K562 (cell line): Measurements from ENCODE around the gene SOX6. TPM values are rescaled to one million over a fixed set of nuclear protein-coding genes. Genes with fewer than 3 reads are reported as not detected.
A peak's percentile ranks its signal among the peaks of the same experiment; 100 is the strongest.

Source experiments
- ATAC-seq: fragments of 200-7000 bp; cut with Tn5 transposase; 3 replicates; pipeline ENCODE4 v1.9.1; 2020; ENCODE audit warnings: moderate library complexity
- BruUV-seq: library from RNA; stranded (reverse); fragments of 400-500 nt; replicated peaks from 2 replicates; lab custom pipeline; 2021; lab: Mats Ljungman, UMichigan
- CTCF ChIA-PET: fragments of 300-600 bp; formaldehyde crosslinking; extraction: SDS; loops from one replicate; lab custom pipeline; 2021; ENCODE audit warnings: low intra/inter-chr PET ratio; lab: Yijun Ruan, JAX
- POLR2A ChIA-PET: fragments of 300-600, 350-650 bp; sonication (Branson Sonifier 250); formaldehyde crosslinking; extraction: SDS; loops from one replicate; lab custom pipeline; 2021; ENCODE audit warnings: antibody characterized with exemption, inconsistent platforms; lab: Yijun Ruan, JAX
- DNase-seq, 4 experiments: peaks; one replicate each; pipeline versions ENCODE4 v3.0.0 to v3.0.0-alpha.2; 2011 to 2018; ENCODE audit warnings: low spot score in 3 of 4, mixed read lengths in 3 of 4; ENCODE audit errors: extremely low read depth in 1 of 4
- FAIRE-seq: peaks from 2 replicates; lab custom pipeline; 2011; peaks lifted over from hg19 to GRCh38; lab: Jason Lieb, UNC
- H2AFZ ChIP-seq: 2 replicates; pipeline ENCODE4 v1.6.0; 2011; ENCODE audit warnings: low read depth, low read length, control low read depth, inconsistent platforms
- H3K27ac ChIP-seq: fragments of 200-600 bp; 3 replicates; pipeline ENCODE4 v1.8.0; 2011; ENCODE audit warnings: low read depth, mild to moderate bottlenecking, control low read depth, inconsistent platforms, low read length, moderate library complexity, mixed read lengths; ENCODE audit errors: extremely low read depth
- H3K27me3 ChIP-seq, 2 experiments: fragments of 300-600 bp in 1 of 2; 2 replicates in 1 of 2; 3 replicates in 1 of 2; pipeline versions ENCODE4 v1.6.0 to v1.8.0; 2011; ENCODE audit warnings: inconsistent platforms in 2 of 2, low read length in 2 of 2, mild to moderate bottlenecking in 1 of 2, mixed read lengths in 1 of 2, moderate library complexity in 1 of 2; ENCODE audit not compliant: control insufficient read depth in 2 of 2, insufficient read depth in 2 of 2
- H3K36me3 ChIP-seq: fragments of 300-600 bp; 3 replicates; pipeline ENCODE4 v1.8.0; 2011; ENCODE audit warnings: mild to moderate bottlenecking, low read length, inconsistent platforms; ENCODE audit not compliant: control insufficient read depth, insufficient read depth
- H3K4me1 ChIP-seq, 2 experiments: fragments of 200-600 bp in 1 of 2; replicated peaks in 1 of 2; 2 replicates in 1 of 2; 3 replicates in 1 of 2; pipeline versions ENCODE4 v1.5.1 to v1.8.0; 2011; ENCODE audit warnings: inconsistent platforms in 2 of 2, low read length in 2 of 2, mild to moderate bottlenecking in 1 of 2, mixed read lengths in 1 of 2, moderate library complexity in 1 of 2; ENCODE audit not compliant: control insufficient read depth in 2 of 2, insufficient read depth in 2 of 2
- H3K4me2 ChIP-seq: 2 replicates; pipeline ENCODE4 v1.6.1; 2011; ENCODE audit warnings: low read length, control low read depth, inconsistent platforms, mixed read lengths; ENCODE audit not compliant: insufficient read depth
- H3K4me3 ChIP-seq: fragments of 200-600 bp; sonication (generic), shearing (Covaris generic); 2 replicates; pipeline ENCODE4 v1.5.1; 2016; ENCODE audit warnings: control low read depth, inconsistent platforms
- H3K79me2 ChIP-seq: fragments of 200-600 bp; 3 replicates; pipeline ENCODE4 v1.8.0; 2011; ENCODE audit warnings: low read length, inconsistent platforms; ENCODE audit not compliant: control insufficient read depth, insufficient read depth
- H3K9ac ChIP-seq, 2 experiments: 2 replicates each; pipeline versions ENCODE4 v1.6.0 to v1.6.1; 2011; ENCODE audit warnings: low read depth in 2 of 2, low read length in 2 of 2, control low read depth in 1 of 2, inconsistent platforms in 1 of 2, mild to moderate bottlenecking in 1 of 2, mixed read lengths in 1 of 2; ENCODE audit not compliant: insufficient read depth in 1 of 2
- H3K9me1 ChIP-seq: one replicate; pipeline ENCODE4 v1.6.0; 2011; ENCODE audit warnings: inconsistent platforms, mild to moderate bottlenecking, low read length, moderate library complexity; ENCODE audit not compliant: control insufficient read depth, insufficient read depth
- H3K9me3 ChIP-seq: replicated peaks from 2 replicates; pipeline ENCODE4 v1.5.1; 2011; ENCODE audit warnings: low read depth, low read length, inconsistent platforms; ENCODE audit not compliant: control insufficient read depth, insufficient read depth
- H4K20me1 ChIP-seq: replicated peaks from 2 replicates; pipeline ENCODE4 v1.6.1; 2011; ENCODE audit warnings: low read length, inconsistent platforms, mixed read lengths; ENCODE audit not compliant: control insufficient read depth, insufficient read depth
- CEBPB ChIP-seq: fragments of 450-650 bp; IDR thresholded peaks from 2 replicates; pipeline ENCODE4 v1.6.1; 2016; ENCODE audit warnings: missing genetic modification characterization, missing compliant biosample characterization
- FOXK2 ChIP-seq, 2 experiments: fragments of 450-650 bp; IDR thresholded peaks in 1 of 2; conservative IDR thresholded peaks in 1 of 2; 2 replicates each; pipeline ENCODE4 v1.6.1; 2016; ENCODE audit warnings: low read depth in 2 of 2, mild to moderate bottlenecking in 1 of 2
- KAT2B ChIP-seq: IDR thresholded peaks from one replicate; pipeline ENCODE4 v1.6.1; 2012; ENCODE audit warnings: low read depth, mild to moderate bottlenecking, control low read depth, inconsistent platforms, low read length, moderate library complexity
- MECOM ChIP-seq: fragments of 250-450 bp; sonication (Bioruptor Pico); IDR thresholded peaks from 2 replicates; pipeline ENCODE4 v1.8.0; 2022; ENCODE audit warnings: inconsistent platforms
- NCOA6 ChIP-seq: fragments of 450-650 bp; IDR thresholded peaks from 2 replicates; pipeline ENCODE4 v1.6.1; 2017; ENCODE audit warnings: mild to moderate bottlenecking
- POLR2B ChIP-seq: fragments of 450-650 bp; IDR thresholded peaks from 2 replicates; pipeline ENCODE4 v1.6.1; 2018; ENCODE audit warnings: low read depth; ENCODE audit not compliant: partially characterized antibody
- ZNF133 ChIP-seq: fragments of 250-450 bp; sonication (Bioruptor Pico); IDR thresholded peaks from 2 replicates; pipeline ENCODE4 v1.4.0; 2020; ENCODE audit warnings: mild to moderate bottlenecking
- ZNF197 ChIP-seq: fragments of 200-800 bp; sonication (Bioruptor generic); IDR thresholded peaks from 2 replicates; pipeline ENCODE4 v1.6.1; 2016; ENCODE audit warnings: low read depth, missing genetic modification characterization, missing compliant biosample characterization
- ZNF592 ChIP-seq: fragments of 450-650 bp; IDR thresholded peaks from 2 replicates; pipeline ENCODE4 v1.6.1; 2017; ENCODE audit warnings: antibody characterized with exemption, mild to moderate bottlenecking
- WGBS: fragments of 100-300 bp; shearing (Covaris generic); methylation state at CpG from one replicate; pipeline ENCODE4 v1.1.6; 2016; ENCODE audit warnings: low coverage, mixed read lengths; ENCODE audit not compliant: insufficient coverage; ENCODE audit errors: missing lambda C conversion rate; 5-methylcytosine and 5-hydroxymethylcytosine counted together
- in situ Hi-C: fragments of 300-500 bp; cut with MboI; formaldehyde crosslinking; loops from 4 replicates; pipeline ENCODE4 v1.15.0; 2018; ENCODE audit warnings: inconsistent platforms, mixed read lengths
- intact Hi-C: fragments of 100-400 bp; cut with micrococcal nuclease; formaldehyde crosslinking; loops from 2 replicates; pipeline ENCODE4 v1.14.2; 2022
- polyA plus RNA-seq, 8 experiments: library from polyadenylated mRNA; depleted of rRNA in 4 of 8; stranded (reverse) in 5 of 8; unstranded in 3 of 8; fragments of >200 nt; fragmentation: Nextera tagmentation in 2 of 8; fragmentation: Illumina TruSeq in 1 of 8; extraction: Ambion mirVana in 2 of 8; extraction: Trizol in 1 of 8; gene quantifications; 2 replicates each; pipeline versions ENCODE4 v1.2.1 to v1.2.3, GENCODE V29; 2011 to 2014; ENCODE audit warnings: inconsistent platforms in 1 of 8, missing spikeins in 1 of 8
- total RNA-seq, 7 experiments: library from RNA; depleted of rRNA in 6 of 7; stranded (reverse); fragments of >200 nt in 6 of 7; fragmentation: Illumina TruSeq in 2 of 7; extraction: Trizol in 2 of 7; gene quantifications; 2 replicates each; pipeline versions ENCODE4 v1.2.1 to v1.2.3, GENCODE V29; 2011 to 2021; ENCODE audit warnings: low replicate concordance in 1 of 7
- TF ChIP-seq, protein P1 (sequence below), 2 experiments: fragments of 450-650 bp; IDR thresholded peaks; 2 replicates each; pipeline ENCODE4 v1.6.1; 2016
- TF ChIP-seq, protein P2 (sequence below): fragments of 450-650 bp; IDR thresholded peaks from 2 replicates; pipeline ENCODE4 v1.6.1; 2017; ENCODE audit warnings: antibody characterized with exemption
- TF ChIP-seq, protein P3 (sequence below): sonication (generic); formaldehyde crosslinking; IDR thresholded peaks from 2 replicates; pipeline ENCODE4 v1.8.0; 2022; ENCODE audit warnings: mild to moderate bottlenecking, missing genetic modification reagents

The SOX6 gene
- total and polyA plus RNA-seq, 9 of the 15 experiments (the other 6 are each of a cell fraction or from before 2014, with no cell fraction given): 0.89 to 8.7 (median 5.7) TPM

DNA sequence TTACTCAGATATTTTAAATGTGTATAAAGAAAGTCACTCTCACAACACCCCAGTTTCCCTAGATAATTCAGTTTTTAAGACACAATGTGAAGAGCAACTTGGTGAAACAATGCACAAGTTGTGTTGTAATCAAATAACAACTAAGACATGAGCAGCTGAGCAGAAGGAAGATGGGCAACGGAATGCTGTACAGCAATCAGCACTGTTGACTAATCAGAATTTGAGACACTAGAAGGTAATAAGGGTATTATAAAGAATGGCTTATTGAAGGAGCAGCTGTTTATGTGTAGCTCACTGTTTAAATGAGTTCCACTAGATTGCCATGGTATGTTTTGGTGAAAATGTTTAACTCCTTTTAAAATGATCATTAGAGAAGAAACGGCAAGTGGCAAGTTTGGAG lies 60.1 kb downstream of the SOX6 start:
- Histone ChIP-seq H3K4me3 (no peak overlapping the region), H3K9ac (no peak overlapping the region; a peak in 1 of 4 replicates), H3K4me1 (peaks cover 0 to 54% of the 10 kb centered on the region in 2 experiments; a peak in 4 of 5 replicates), H3K9me1 (no peaks in the 10 kb centered on the region), H3K4me2 (no peak overlapping the region; the same call in 1 of the 2 replicates), H3K36me3 (no peaks in the 10 kb centered on the region), H3K27me3 (no peaks in the 10 kb centered on the region), H2AFZ (peak overlapping the region; percentile 73), H3K9me3 (no peaks in the 10 kb centered on the region), H3K79me2 (0 out of 3 replicates have a peak, but pooled peaks cover 6% of the 10 kb centered on the region)
- no peak for DNase-seq
- intact Hi-C loops: loop anchor here (2.0 to 5.0 kb wide), 2 partner anchors 43 to 311 kb away; no protein-coding TSS in a partner anchor
- in situ Hi-C loops: no loop called here
- POLR2A ChIA-PET: interaction anchor here (0.7 kb wide), 1 partner anchor 41 kb away, joined by 3 read pairs; no protein-coding TSS in a partner anchor
- no TSS peak for BruUV-seq
- no peak for FAIRE-seq
- 12% methylated on average over 2 of the region's 2 CpGs for whole genome bisulfite sequencing
- ATAC-seq: peak; percentile 37
- TF ChIP-seq ZNF592 (0 out of 2 replicates have a peak, but pooled peaks have one; percentile 17), ZNF133 (no peak), MECOM (CRISPR knock-in tag) (peak; percentile 13; the same call in 1 of the 2 replicates), FOXK2 (conservative IDR thresholded peaks at IDR 0.05 in 1 of 2, IDR thresholded peaks at IDR 0.05 in 1 of 2; ENCODE audit: low read depth in 2 of 2) (0 out of 4 replicates have a peak, but pooled peaks of 1 of the 2 experiments have one; percentile 17), CEBPB (tag) (peak; percentile 41; the same call in 1 of the 2 replicates), KAT2B (no peak), ZNF197 (no peak), NCOA6 (no peak), POLR2B (no peak)
- TF ChIP-seq, protein P1, sequence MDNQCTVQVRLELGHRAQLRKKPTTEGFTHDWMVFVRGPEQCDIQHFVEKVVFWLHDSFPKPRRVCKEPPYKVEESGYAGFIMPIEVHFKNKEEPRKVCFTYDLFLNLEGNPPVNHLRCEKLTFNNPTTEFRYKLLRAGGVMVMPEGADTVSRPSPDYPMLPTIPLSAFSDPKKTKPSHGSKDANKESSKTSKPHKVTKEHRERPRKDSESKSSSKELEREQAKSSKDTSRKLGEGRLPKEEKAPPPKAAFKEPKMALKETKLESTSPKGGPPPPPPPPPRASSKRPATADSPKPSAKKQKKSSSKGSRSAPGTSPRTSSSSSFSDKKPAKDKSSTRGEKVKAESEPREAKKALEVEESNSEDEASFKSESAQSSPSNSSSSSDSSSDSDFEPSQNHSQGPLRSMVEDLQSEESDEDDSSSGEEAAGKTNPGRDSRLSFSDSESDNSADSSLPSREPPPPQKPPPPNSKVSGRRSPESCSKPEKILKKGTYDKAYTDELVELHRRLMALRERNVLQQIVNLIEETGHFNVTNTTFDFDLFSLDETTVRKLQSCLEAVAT (IDR thresholded peaks at IDR 0.05): peak in 1 of 2 experiments; percentile 80; a peak in 2 of 4 replicates
- TF ChIP-seq, protein P2, sequence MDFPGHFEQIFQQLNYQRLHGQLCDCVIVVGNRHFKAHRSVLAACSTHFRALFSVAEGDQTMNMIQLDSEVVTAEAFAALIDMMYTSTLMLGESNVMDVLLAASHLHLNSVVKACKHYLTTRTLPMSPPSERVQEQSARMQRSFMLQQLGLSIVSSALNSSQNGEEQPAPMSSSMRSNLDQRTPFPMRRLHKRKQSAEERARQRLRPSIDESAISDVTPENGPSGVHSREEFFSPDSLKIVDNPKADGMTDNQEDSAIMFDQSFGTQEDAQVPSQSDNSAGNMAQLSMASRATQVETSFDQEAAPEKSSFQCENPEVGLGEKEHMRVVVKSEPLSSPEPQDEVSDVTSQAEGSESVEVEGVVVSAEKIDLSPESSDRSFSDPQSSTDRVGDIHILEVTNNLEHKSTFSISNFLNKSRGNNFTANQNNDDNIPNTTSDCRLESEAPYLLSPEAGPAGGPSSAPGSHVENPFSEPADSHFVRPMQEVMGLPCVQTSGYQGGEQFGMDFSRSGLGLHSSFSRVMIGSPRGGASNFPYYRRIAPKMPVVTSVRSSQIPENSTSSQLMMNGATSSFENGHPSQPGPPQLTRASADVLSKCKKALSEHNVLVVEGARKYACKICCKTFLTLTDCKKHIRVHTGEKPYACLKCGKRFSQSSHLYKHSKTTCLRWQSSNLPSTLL: no peak
- TF ChIP-seq, protein P3, sequence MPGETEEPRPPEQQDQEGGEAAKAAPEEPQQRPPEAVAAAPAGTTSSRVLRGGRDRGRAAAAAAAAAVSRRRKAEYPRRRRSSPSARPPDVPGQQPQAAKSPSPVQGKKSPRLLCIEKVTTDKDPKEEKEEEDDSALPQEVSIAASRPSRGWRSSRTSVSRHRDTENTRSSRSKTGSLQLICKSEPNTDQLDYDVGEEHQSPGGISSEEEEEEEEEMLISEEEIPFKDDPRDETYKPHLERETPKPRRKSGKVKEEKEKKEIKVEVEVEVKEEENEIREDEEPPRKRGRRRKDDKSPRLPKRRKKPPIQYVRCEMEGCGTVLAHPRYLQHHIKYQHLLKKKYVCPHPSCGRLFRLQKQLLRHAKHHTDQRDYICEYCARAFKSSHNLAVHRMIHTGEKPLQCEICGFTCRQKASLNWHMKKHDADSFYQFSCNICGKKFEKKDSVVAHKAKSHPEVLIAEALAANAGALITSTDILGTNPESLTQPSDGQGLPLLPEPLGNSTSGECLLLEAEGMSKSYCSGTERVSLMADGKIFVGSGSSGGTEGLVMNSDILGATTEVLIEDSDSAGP (CRISPR knock-in tag): no peak
- TF ChIP-seq, all 486 proteins: peak for 5
- no peaks in the 10 kb centered on the region for H4K20me1 ChIP-seq
- peak overlapping the region; percentile 57; the same call in 2 of the 3 replicates for H3K27ac ChIP-seq
- CTCF ChIA-PET: no interaction called here
